GM12801 (cell line): ENCODE measurements around the gene ZNF346.

Source experiments
- TF ChIP-seq, protein P1 (sequence below): IDR thresholded peaks from one replicate; pipeline ENCODE4 v1.5.1; 2011; ENCODE audit warnings: control low read depth; ENCODE audit not compliant: insufficient read length; ENCODE audit errors: extremely low read depth

Gene ZNF346

DNA sequence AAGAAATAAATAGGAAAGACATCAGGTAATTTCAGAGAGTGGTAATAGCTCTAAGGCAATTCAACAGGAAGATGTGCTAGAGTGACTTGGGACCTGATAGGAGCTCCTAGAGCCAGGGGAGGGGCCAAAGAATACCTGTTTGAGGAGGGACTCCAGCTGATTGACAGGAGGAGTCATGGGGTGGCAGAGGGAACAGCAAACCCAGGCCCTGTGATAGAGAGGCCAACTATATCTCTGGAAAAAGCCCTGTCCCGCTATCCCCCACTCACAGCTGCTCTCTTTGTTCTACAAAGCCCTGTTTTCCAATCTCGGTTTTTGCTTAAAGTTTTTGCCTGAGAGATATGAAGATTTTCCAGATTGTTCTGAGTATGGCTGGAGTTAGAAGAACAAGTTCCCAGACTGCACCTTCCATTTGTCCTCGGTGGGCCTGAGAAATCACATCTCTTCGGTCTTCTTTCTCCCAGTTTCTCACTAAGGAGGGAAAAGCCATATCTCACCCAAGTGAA is 102.0 kb downstream of the ZNF346 start:
- TF ChIP-seq, protein P1, sequence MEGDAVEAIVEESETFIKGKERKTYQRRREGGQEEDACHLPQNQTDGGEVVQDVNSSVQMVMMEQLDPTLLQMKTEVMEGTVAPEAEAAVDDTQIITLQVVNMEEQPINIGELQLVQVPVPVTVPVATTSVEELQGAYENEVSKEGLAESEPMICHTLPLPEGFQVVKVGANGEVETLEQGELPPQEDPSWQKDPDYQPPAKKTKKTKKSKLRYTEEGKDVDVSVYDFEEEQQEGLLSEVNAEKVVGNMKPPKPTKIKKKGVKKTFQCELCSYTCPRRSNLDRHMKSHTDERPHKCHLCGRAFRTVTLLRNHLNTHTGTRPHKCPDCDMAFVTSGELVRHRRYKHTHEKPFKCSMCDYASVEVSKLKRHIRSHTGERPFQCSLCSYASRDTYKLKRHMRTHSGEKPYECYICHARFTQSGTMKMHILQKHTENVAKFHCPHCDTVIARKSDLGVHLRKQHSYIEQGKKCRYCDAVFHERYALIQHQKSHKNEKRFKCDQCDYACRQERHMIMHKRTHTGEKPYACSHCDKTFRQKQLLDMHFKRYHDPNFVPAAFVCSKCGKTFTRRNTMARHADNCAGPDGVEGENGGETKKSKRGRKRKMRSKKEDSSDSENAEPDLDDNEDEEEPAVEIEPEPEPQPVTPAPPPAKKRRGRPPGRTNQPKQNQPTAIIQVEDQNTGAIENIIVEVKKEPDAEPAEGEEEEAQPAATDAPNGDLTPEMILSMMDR = no peak

- TF ChIP-seq, protein P1 = no peak
Measured at GRCh38 chr5:177126771-177127170, 104.3 kb downstream of the ZNF346 start.

- TF ChIP-seq, protein P1 = no peak
Measured at GRCh38 chr5:177128551-177128981, 106.1 kb downstream of the ZNF346 start.

- TF ChIP-seq, protein P1 = no peak
Measured at GRCh38 chr5:177130211-177131018, 107.9 kb downstream of the ZNF346 start.
